ENCODE measurements around the gene CPED1. TPM values are rescaled to one million over a fixed set of nuclear protein-coding genes. Genes with fewer than 3 reads are reported as not detected.

CPED1 gene
- total RNA-seq, 1 donor from 2014 or later = 4.3 TPM

- peaks cover 15% of the 10 kb centered on the region for H3K4me1 Mint-ChIP-seq
Observed at GRCh38 chr7:121045090-121045489, 56.6 kb downstream of the CPED1 start.

GRCh38 chr7:121046009-121046408, 57.5 kb downstream of the CPED1 start:
- Mint-ChIP-seq H3K4me3 (no peak overlapping the region), H3K27me3 (ENCODE audit: low read depth) (no peaks in the 10 kb centered on the region), H3K4me1 (peaks cover 17% of the 10 kb centered on the region), H3K9me3 (peaks cover 5% of the 10 kb centered on the region), H3K27ac (ENCODE audit: unreplicated experiment) (no peak overlapping the region), H3K36me3 (ENCODE audit: low read depth) (no peaks in the 10 kb centered on the region)
- no peak for TF ChIP-seq CTCF (conservative IDR thresholded peaks at IDR 0.05)
- DNase-seq (ENCODE audit: low read depth, low spot score) = no peak

More at GRCh38 chr7:121045090-121045489, 56.6 kb downstream of the CPED1 start:
- DNase-seq (ENCODE audit: low read depth, low spot score) = no peak
- TF ChIP-seq CTCF (conservative IDR thresholded peaks at IDR 0.05) = no peak
- H3K27ac Mint-ChIP-seq (ENCODE audit: unreplicated experiment) = no peak overlapping the region
- no peak overlapping the region for H3K4me3 Mint-ChIP-seq
- H3K36me3 Mint-ChIP-seq (ENCODE audit: low read depth) = no peaks in the 10 kb centered on the region
- H3K27me3 Mint-ChIP-seq (ENCODE audit: low read depth) = no peaks in the 10 kb centered on the region
- peaks cover 5% of the 10 kb centered on the region for H3K9me3 Mint-ChIP-seq

GRCh38 chr7:121046893-121047468, 58.5 kb downstream of the CPED1 start:
- peaks cover 9% of the 10 kb centered on the region for H3K4me1 Mint-ChIP-seq
- DNase-seq (ENCODE audit: low read depth, low spot score) = no peak
- TF ChIP-seq CTCF (conservative IDR thresholded peaks at IDR 0.05) = no peak
- H3K4me3 Mint-ChIP-seq = no peak overlapping the region
- H3K36me3 Mint-ChIP-seq (ENCODE audit: low read depth) = no peaks in the 10 kb centered on the region
- no peak overlapping the region for H3K27ac Mint-ChIP-seq (ENCODE audit: unreplicated experiment)
- no peaks in the 10 kb centered on the region for H3K27me3 Mint-ChIP-seq (ENCODE audit: low read depth)
- peaks cover 5% of the 10 kb centered on the region for H3K9me3 Mint-ChIP-seq

GRCh38 chr7:121048195-121048594, 59.7 kb downstream of the CPED1 start:
- no peak overlapping the region for H3K27ac Mint-ChIP-seq (ENCODE audit: unreplicated experiment)
- no peak for TF ChIP-seq CTCF (conservative IDR thresholded peaks at IDR 0.05)

GRCh38 chr7:121049028-121049791, 60.7 kb downstream of the CPED1 start:
- H3K27ac Mint-ChIP-seq (ENCODE audit: unreplicated experiment) = peak overlapping the region; percentile 6
- no peak overlapping the region for H3K4me3 Mint-ChIP-seq
- no peak for TF ChIP-seq CTCF (conservative IDR thresholded peaks at IDR 0.05)
- no peaks in the 10 kb centered on the region for H3K36me3 Mint-ChIP-seq (ENCODE audit: low read depth)
- no peaks in the 10 kb centered on the region for H3K27me3 Mint-ChIP-seq (ENCODE audit: low read depth)
- no peak for DNase-seq (ENCODE audit: low read depth, low spot score)
- H3K4me1 Mint-ChIP-seq = peaks cover 9% of the 10 kb centered on the region
- H3K9me3 Mint-ChIP-seq = peaks cover 5% of the 10 kb centered on the region

More at GRCh38 chr7:121048195-121048594, 59.7 kb downstream of the CPED1 start:
- H3K4me3 Mint-ChIP-seq = no peak overlapping the region
- H3K4me1 Mint-ChIP-seq = peaks cover 9% of the 10 kb centered on the region
- no peaks in the 10 kb centered on the region for H3K27me3 Mint-ChIP-seq (ENCODE audit: low read depth)
- no peaks in the 10 kb centered on the region for H3K36me3 Mint-ChIP-seq (ENCODE audit: low read depth)
- H3K9me3 Mint-ChIP-seq = peaks cover 3% of the 10 kb centered on the region
- DNase-seq (ENCODE audit: low read depth, low spot score) = no peak
